RWPE2 (cell line): ENCODE data around the gene FHIT.

Source experiments
- ATAC-seq: fragments of 200-7000 bp; cut with Tn5 transposase; 3 replicates; pipeline ENCODE4 v1.9.1; 2021; ENCODE audit warnings: low read depth
- DNase-seq: peaks from one replicate; pipeline ENCODE4 v3.0.0-alpha.2; 2020; ENCODE audit warnings: low spot score
- H3K27ac ChIP-seq: fragments of 450-650 bp; 2 replicates; pipeline ENCODE4 v1.5.1; 2017; ENCODE audit warnings: mild to moderate bottlenecking; ENCODE audit not compliant: poor library complexity, severe bottlenecking
- H3K27me3 ChIP-seq: fragments of 250-450 bp; sonication (Bioruptor Pico); 2 replicates; pipeline ENCODE4 v1.5.1; 2021; ENCODE audit warnings: mild to moderate bottlenecking, moderate library complexity; ENCODE audit not compliant: insufficient read depth, poor library complexity, severe bottlenecking
- H3K36me3 ChIP-seq: fragments of 250-450 bp; sonication (Bioruptor Pico); 2 replicates; pipeline ENCODE4 v1.5.1; 2020; ENCODE audit warnings: low read depth, mild to moderate bottlenecking, moderate library complexity
- H3K4me1 ChIP-seq: fragments of 250-450 bp; sonication (Bioruptor Pico); 2 replicates; pipeline ENCODE4 v1.5.1; 2021; ENCODE audit warnings: mild to moderate bottlenecking, moderate library complexity; ENCODE audit not compliant: insufficient read depth, poor library complexity, severe bottlenecking
- H3K4me3 ChIP-seq: fragments of 250-450 bp; sonication (Bioruptor Pico); 2 replicates; pipeline ENCODE4 v1.5.1; 2021; ENCODE audit warnings: mild to moderate bottlenecking, moderate library complexity; ENCODE audit not compliant: severe bottlenecking
- H3K9me3 ChIP-seq: fragments of 250-450 bp; sonication (Bioruptor Pico); 2 replicates; pipeline ENCODE4 v1.5.1; 2021; ENCODE audit warnings: mild to moderate bottlenecking, moderate library complexity; ENCODE audit not compliant: severe bottlenecking
- CTCF ChIP-seq: fragments of 450-650 bp; IDR thresholded peaks from one replicate; pipeline ENCODE4 v1.5.1; 2017; ENCODE audit warnings: mild to moderate bottlenecking, moderate library complexity; ENCODE audit not compliant: poor library complexity, severe bottlenecking

The FHIT gene

GRCh38 chr3:61118830-61119229, 132.4 kb downstream of the FHIT start:
- DNase-seq (no peak), ATAC-seq (no peak)
- no peaks in the 10 kb centered on the region for H3K36me3 ChIP-seq
- H3K4me1 ChIP-seq: no peaks in the 10 kb centered on the region
- H3K9me3 ChIP-seq: no peaks in the 10 kb centered on the region
- H3K27ac ChIP-seq: no peak overlapping the region
- TF ChIP-seq CTCF: no peak
- H3K4me3 ChIP-seq: no peak overlapping the region
- no peaks in the 10 kb centered on the region for H3K27me3 ChIP-seq

GRCh38 chr3:61117045-61117898, 134.0 kb downstream of the FHIT start:
- TF ChIP-seq CTCF: no peak
- DNase-seq (no peak), ATAC-seq (no peak)
- H3K4me1 ChIP-seq: no peaks in the 10 kb centered on the region
- H3K27ac ChIP-seq: no peak overlapping the region
- no peaks in the 10 kb centered on the region for H3K27me3 ChIP-seq
- no peak overlapping the region for H3K4me3 ChIP-seq
- H3K36me3 ChIP-seq: no peaks in the 10 kb centered on the region
- no peaks in the 10 kb centered on the region for H3K9me3 ChIP-seq

GRCh38 chr3:61114316-61114953, 136.8 kb downstream of the FHIT start:
- Histone ChIP-seq H3K4me1 (no peaks in the 10 kb centered on the region), H3K36me3 (no peaks in the 10 kb centered on the region), H3K9me3 (no peaks in the 10 kb centered on the region), H3K27ac (no peak overlapping the region), H3K27me3 (no peaks in the 10 kb centered on the region), H3K4me3 (no peak overlapping the region)
- ATAC-seq: no peak
- no peak for DNase-seq
- TF ChIP-seq CTCF: no peak

GRCh38 chr3:61111825-61112224, 139.4 kb downstream of the FHIT start:
- Histone ChIP-seq H3K36me3 (no peaks in the 10 kb centered on the region), H3K27me3 (no peaks in the 10 kb centered on the region), H3K9me3 (no peaks in the 10 kb centered on the region), H3K27ac (no peak overlapping the region), H3K4me1 (no peaks in the 10 kb centered on the region), H3K4me3 (no peak overlapping the region)
- DNase-seq (no peak), ATAC-seq (no peak)
- TF ChIP-seq CTCF: no peak

- no peak overlapping the region for H3K27ac ChIP-seq
- ATAC-seq: no peak
- no peaks in the 10 kb centered on the region for H3K36me3 ChIP-seq
- H3K9me3 ChIP-seq: no peaks in the 10 kb centered on the region
- H3K4me1 ChIP-seq: no peaks in the 10 kb centered on the region
- TF ChIP-seq CTCF: no peak
- no peak for DNase-seq
- H3K4me3 ChIP-seq: no peak overlapping the region
- H3K27me3 ChIP-seq: no peaks in the 10 kb centered on the region
Observed at GRCh38 chr3:61110576-61110975, 140.7 kb downstream of the FHIT start.
